AML-193 (cell line): ENCODE results near the gene ARHGAP26.
A peak's percentile ranks its signal among the peaks of the same experiment; 100 is the strongest.
"Not testable (repeated sequence)": the region's sequence is repeated elsewhere in the genome, so short reads cannot be mapped to it uniquely, and the experiment has no call there.

Experiments used
- DNase-seq, 2 experiments: peaks; one replicate each; lab custom pipeline; 2025; lab: John Stamatoyannopoulos, UW

Gene ARHGAP26

DNA sequence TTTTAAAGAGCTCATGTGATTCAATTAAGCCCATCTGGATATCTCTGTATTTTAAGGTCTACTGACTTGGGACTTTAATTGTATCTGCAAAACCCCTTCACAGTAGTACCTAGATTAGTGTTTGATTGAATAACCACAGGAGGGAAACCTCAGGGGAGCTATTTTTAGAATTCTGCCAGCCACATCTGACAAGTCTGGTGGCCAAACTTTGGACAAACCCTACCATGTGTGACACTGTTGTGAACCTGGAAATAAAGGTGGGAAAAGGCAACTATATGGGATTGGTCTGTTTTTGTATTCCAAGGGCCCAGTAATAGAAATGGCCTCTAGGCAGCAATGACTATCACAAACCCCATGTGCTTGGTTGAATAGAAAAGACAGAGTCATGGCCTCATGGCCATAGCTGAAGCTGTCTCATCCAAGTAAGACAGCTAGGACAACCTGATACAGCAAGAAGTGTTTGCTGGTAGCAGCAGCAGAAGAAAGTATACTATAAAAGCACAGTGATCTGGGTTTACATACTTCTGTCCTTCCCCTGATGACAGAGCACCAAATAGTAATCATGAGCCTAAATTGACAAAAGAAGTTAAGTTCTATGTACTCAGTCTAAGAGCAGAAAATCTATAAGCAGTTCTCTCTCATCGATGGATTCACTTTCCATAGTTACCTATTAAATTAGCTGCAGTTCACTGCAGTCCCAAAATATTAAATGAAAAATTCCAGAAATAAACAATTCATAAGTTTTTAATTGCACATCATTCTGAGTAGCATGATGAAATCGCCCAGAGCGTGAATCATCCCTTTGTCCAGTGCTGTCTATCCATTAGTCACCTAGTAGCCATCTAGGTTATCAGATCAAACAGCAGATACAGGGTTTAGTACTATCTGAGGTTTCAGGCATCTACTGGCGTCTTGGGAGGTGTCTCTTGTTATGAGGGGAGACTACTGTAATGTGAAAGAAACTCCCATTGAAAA is 189.8 kb downstream of the ARHGAP26 start:
- no peak for DNase-seq

DNA sequence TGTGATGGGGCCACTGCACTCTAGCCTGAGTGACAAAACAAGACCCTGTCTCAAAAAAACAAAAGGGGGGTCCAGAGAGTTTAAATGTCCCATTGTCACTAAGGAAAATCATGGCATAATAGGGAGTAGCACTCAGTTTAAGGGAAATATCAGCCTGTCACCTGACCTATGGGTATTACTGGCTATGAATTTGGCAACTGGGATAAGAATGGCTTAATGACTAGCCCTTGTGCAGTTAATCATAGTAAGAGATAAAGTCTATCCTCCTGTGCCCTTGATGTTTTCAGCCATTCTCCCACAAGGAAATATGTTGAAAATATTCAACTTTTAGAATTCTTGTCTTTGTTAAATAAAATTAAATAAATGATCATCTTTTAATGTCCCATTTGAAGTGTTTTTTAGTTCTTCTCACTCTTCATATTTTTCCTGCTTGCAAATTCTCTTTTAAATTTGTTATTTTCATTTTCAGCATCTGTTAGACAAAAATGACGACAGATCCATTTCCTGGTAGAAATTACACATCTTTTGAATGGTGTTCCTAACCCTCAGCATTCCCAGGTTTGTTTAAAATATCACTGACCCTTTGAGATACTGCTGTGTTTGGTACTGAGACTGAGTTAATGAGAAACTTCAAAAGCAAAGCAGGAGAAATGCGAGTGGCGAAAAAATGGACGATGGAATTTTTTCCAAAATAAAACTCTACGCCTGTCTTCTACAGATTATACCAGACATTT is 191.4 kb downstream of the ARHGAP26 start:
- no peak for DNase-seq

DNA sequence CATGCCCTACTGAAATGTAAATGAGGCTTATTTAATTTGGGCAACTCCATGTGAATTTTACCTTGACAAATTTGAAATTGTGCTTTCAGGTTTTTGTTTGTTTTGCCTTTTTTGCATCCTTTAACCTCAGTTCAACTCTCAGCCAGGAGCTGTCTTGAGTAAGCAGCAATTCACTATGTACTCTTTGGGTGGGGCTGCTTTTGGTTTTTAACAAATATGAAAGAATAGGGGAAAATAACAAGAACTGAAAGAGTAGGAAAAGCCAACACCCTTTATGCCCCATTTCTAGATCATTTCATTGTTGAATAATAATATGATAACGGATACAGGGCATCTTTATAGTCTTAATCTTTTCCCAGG is 192.0 kb downstream of the ARHGAP26 start:
- DNase-seq, result no peak

DNA sequence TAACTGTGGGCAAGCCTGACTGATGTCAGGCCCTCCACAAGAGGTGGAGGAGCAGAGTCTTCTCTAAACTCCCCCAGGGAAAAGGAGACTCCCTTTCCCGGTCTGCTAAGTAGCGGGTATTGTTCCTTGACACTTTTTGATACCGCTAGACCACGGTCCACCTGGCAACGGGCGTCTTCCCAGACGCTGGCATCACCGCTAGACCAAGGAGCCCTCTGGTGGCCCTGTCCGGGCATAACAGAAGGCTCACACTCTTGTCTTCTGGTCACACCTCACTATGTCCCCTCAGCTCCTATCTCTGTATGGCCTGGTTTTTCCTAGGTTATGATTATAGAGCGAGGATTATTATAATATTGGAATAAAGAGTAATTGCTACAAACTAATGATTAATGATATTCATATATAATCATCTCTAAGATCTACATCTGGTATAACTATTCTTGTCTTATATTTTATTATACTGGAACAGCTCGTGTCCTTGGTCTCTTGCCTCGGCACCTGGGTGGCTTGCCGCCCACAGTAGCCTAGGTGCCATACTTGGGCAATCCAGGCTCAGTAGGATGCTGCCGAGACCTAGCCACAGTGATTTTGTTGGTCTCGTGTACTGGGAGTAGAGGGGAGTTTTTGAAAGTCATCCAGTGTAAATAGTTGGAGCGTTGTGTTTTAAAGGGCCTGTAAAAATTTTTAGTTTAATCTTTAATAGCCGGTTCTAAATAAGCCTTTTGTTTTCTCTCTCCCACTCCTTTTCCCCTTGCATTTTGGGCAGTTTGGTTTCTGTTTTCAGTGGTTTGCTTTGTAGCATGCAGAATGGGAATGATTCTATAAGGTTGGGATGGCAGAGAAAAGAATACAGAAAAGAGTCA is 195.3 kb downstream of the ARHGAP26 start:
- not testable (repeated sequence) for DNase-seq

DNA sequence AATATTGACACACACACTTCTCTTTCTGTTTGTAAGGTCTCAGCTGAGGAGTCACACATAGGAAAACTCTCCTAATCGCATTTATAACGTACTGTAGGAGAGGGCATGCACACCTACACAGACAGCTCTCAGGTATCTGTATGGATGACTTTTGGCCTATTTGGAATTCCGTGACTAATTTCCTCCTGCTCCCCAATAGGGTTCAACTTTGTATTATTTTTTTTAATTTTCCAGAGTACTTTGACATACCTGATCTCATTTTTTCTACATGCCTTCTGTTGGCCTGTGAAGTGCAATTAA is 195.9 kb downstream of the ARHGAP26 start:
- no peak for DNase-seq

DNA sequence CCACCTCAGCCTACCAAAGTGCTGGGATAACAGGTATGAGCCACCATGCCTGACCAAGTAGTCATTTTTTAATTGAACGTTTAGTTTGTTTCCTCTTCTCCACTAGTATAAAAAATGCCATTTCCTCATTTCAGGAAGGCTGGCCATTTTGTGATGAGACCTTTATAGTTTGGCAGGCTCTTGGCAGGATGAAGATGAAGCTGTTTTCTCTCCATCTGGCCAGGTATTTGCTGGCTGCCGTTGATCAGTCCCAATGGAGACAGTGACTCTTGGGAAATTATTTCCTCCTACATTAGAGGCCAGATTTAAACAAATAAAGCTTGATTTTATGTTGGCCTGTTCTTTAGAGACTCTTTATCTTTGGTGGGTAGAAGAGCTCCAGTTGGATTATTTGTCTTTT is 199.0 kb downstream of the ARHGAP26 start:
- no peak for DNase-seq

DNA sequence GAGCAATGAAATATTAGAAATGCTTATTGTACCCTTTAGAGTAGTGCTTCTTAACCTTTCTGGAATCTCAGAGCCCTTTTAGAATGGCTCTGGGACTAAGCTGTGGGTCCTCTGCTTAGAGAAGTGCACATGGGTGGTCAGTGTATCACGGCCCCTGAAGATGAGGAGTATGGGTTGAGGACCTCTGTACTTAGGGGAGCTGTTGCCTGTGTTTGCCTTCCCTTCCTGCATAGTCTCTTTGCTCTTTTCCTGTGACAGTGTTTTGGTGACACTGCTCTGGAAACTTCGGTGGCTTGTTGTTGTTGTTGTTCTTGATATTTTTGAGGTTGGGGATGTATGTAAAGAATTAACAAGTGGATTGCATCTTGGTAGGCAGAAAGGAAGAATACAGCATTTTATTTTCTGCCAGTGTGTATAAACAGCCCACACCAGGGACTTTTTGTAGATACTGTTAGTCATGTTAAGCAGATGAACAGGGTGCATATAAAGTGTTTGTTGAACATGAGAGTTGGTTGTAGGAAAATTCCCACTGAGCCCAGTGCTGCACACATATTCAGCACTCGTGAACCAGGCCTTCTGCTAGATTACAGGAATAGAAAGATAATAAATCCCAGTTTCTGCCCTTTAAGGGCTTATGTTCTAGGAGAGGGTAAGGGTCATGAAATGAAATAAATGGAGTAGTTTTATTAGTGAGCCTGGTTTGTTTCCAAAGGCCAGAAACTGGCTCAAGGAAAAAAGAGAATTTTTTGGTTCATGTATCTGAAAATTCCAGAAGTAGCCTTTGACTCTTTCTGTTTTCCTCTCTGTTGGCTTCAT is 199.7 kb downstream of the ARHGAP26 start:
- DNase-seq, result no peak

DNA sequence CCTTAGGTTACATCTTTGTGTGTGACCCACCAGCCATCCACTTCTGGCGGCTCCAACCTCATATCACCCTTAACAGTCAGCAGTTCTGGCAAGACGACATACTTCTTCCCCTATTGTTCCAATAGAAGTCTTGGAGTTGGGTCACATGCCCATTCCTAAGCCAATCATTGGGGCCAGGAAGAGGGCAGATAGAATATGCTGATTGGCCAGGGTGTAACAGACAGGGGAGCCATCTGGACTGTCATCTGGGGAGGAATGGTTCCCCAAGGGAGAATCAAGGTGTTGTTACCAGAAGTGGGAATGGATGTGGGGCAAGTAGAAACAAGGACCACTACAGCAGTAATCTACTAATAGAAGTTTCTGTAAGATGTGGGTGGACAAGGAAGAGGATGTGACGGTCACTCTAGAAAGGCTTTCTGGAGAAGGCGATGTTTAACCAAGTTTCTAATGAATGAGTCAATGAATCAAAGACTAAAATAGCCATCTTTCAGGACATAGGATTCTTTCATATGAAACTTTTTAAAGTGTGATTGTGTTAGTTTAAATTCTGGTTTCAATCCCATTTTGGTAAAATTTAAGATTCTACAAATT is 200.4 kb downstream of the ARHGAP26 start:
- DNase-seq, result no peak

DNA sequence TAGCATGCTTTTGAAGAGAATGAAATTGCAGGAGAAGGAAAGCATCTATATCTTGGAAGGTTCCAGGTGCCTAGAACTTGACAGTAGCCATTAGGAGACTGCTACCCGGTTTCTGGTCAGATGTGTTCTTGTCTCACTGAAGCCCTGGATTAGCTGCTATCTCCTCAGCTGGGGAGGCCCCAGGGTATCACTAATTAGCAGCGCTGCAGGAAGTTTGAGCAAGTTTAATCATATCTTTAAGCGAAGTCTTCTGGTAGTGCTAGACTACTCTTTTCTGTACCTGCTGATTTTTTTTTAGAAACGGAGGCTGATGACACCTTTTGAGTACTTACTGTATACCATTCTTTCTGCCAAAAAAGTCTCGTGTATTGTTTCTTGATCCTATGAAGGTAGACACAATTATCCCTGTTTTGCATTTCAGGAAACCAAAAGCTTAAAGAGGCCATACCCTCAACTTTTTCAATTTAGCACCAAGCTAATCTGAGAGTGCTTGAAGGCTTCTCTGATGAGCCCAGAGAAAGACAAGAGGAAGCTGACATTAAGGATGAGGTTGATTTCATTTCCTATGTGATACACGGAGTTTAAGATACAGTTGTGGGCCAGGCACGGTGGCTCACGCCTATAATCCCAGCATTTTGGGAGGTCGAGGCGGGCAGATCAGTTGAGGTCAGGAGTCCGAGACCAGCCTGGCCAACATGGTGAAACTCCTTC is 201.3 kb downstream of the ARHGAP26 start:
- no peak for DNase-seq

DNA sequence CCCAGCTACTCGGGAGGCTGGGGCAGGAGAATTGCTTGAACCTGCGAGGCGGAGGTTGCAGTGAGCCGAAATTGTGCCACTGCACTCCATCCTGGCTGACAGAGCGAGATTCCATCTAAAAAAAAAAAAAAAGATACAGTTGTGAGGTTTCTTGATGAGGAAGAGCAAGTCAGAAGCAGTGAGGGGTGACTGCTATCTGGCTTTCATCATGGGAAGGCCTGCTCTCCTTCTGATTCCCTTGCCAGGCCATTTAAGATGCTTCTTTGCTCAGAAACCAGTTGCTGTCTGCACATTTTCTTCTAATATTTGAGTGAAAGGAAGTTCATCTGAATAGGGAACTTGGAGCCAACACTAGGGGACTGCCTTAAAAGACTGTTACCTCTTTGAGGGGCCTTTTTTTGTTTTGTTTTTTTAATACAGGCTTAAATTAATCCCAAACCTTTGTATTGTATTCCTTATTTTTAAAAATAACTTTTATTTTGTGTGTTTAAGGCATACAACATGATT is 201.9 kb downstream of the ARHGAP26 start:
- no peak for DNase-seq

DNA sequence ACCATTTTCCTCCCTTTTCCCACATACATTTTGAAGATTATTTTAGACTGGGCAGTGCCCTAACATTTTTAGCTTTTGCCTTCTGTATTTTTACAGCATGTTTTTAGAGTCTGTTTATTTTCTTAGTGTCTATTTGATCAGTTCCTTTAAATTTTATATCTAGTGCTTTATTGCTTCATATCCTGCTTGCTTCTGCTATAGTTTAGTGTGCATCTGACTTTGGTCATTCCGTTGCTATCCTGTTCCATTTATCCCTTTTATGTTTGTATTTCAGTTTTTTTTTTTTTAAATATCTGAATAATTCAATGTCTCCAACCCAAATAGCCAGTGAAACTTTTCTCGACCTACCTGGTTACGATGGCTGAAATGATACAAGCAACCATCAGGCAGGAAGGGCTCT is 203.8 kb downstream of the ARHGAP26 start:
- peak in 1 of 2 experiments; percentile 13 for DNase-seq

DNA sequence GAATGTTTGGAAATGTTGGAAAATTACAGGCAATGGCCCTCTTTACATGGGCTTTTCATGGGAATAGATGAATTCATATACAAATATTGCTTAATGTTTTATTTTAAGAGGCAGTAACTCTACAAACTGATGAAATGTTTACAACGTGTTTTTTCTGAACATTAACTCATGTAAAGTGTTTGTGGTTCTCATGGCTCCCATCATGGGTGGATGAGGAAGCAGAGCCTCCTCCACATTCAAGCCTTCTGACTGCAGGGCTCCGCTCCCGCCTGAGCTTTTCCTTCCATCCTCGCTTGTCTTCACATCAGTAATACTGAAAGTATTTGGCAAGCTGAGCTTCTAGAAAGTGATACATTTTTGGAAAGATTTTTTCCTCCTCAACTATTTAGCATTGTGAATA is 204.2 kb downstream of the ARHGAP26 start:
- no peak for DNase-seq

DNA sequence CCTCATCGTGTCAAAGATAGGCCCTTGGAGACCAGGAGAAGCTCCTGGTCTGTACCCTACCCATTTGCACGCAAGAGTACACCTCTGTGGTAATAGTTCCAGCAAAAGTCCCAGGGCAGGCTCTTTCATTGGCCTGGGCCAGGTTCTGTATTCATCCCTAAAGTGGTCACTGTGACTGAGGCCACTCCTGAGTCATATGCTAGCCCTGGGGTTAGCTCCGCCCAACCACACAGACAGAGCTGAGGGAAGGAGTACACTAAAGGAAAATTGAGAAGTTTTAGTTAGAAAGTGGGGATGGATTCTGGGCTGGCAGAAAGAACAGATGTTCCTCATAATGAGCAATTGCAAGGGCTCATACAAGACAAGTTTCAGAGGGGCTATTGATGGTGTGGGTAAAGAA is 206.7 kb downstream of the ARHGAP26 start:
- DNase-seq, result peak; percentile 10 to 16

DNA sequence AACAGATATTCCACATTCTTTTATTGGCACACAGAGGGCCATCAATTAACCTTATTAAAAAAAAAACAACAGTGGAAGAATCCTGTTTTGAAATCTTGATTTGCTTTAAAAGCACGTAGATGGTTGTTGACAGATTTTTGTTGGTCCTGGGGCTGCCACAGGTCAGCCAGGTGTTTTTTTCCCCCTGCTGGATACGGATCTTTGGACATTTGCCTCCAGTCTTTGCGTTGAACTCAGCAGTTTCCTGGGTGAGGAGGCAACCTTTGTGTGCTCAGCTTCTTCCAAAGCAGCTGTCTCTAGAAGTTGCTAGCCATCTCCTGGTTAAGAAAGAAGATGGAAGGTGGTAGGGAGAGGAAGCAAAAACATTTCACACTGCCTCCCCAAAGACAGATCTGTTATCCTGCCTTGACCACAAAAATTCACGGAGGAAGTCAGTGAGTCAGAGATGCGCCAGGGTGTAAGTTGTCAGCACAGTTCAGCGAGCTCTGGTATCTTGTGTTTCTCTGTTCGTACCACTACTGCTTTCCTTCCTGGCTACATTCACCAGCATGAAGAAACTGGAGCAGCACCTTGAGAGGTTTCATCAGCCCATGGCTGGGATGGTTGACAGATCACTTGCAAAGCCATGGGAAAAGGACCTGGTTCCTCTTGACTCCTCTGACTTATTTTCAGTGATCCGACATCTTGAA is 207.3 kb downstream of the ARHGAP26 start:
- DNase-seq, result peak; percentile 92 to 97

DNA sequence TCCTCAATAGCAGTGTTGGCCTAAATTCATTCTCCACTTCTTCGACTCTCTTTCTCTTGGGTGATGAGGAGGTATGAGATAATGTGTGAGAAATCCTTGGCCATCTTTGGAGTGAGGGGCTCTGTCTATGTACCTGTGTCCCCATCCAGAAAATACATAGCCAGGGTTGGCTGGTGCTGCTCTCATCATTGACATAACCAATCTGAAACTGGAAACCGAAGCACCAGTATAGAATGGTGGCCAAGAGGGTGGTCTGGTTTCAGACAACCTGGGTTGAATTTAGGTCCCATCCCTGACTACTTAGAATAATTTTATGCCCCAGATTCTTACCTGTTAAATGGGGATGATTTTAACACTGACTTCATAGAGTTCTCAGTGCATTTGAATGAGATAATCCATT is 208.1 kb downstream of the ARHGAP26 start:
- no peak for DNase-seq

DNA sequence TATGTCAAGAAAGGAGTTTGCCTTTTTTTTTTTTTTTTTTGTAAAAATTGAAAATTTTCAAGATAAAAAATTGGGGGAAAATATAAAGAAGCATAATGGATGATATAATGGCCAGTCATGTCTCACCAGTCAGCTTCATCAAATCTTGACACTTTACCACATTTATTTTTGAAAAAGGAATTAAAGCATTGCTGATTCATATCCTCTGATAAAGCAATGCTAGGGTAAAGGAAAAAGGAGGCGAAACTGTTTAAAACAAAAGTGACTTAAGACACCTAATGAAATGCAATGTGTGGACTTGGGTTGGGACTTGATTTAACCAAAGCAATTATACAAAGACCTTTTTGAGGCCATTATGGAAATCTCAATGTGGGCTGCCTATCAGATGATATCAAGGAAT is 208.5 kb downstream of the ARHGAP26 start:
- no peak for DNase-seq

DNA sequence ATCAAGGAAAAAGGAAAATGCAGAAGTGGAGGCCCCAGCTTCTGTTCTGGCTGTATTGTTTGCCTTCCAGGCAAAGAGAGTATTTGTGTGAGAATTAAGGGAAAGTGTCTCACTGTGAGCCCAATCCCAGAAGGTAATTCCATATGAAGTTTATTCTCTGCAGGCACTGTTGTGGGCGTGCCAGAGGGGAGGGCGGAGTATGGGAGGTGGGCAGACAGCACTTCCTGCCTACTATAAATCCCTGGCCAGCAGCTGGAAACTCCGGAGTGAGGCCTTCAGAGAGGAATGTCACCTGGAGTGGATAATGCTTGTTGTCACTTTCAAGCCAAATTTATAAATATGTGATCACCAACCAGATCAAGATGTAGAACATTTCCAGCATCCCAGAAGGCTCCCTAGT is 209.5 kb downstream of the ARHGAP26 start:
- DNase-seq, result no peak

DNA sequence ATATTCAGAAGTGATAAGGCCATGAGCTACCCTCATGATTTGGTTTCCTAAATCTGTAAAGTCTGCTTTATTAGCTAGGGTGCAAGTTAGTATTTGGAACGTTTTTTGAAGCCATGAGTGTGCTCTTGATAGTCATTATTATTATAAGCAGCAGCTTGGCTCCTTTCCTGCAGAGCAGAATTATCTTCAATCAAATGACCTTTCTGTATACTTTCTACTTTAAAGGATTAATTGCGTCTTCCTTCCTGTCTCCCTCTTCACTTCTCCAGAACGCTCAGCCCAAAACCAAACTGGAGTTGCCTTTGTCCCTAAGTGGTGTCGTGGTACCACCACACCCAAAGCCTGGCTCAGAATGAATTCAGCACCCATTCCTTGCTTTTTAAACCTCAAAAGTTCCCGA is 211.3 kb downstream of the ARHGAP26 start:
- DNase-seq, result no peak

DNA sequence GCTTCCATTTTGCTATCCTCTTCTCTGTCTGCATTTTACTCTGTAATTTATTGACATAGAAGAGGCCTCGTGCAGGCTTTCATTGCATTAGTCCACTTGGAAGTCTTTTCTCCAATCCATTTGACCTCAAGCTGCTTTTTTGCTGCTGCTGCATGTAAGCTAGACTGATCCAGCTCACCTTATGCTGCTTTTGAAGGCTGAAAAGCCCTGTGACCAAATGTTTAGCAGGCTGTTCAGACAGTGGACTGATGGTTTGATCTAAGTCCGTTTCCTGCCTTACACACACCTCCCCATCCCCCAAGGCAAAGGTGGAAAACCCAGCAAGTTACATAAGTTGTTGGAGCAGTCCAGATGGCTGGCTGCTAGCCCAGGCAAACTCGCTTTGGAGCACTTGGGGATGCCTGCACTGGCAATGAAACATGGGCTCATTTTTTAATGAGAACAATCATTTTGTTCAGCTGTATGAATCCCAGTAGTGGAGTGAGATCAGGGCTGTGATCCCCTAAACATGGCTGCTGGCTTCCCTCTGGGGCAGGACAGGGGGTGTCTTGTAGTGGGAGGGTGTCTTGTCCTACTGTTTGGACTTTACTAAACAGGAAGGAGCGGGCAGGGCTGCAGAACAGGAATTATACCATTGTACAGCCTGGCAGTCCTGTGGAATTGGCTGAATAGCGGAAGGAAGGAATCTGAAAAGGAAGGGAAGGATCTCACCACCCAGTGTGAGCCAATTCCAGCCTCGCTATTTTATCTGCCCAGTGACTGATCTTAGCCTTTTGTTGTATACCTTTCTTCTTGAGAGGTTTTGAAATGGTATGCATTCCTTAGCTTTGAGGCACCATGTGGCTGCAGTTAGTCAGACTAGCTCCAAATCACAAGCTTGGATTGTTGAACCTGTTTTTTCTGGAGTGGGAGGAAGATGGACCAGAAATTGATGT is 212.0 kb downstream of the ARHGAP26 start:
- no peak for DNase-seq
